ENCODE results near the gene JDP2. TPM values are rescaled to one million over a fixed set of nuclear protein-coding genes. Genes with fewer than 3 reads are reported as not detected.

JDP2 gene
- polyA plus RNA-seq, 1 of the 3 experiments (the other 2 are of a cell fraction) = 22.3 TPM

GRCh38 chr14:75459791-75460190 lies 32.0 kb downstream of the JDP2 start:
- Histone ChIP-seq H3K27ac (ENCODE audit: low read depth in 2 of 2, low read length in 1 of 2) (no peak overlapping the region), H3K27me3 (ENCODE audit: insufficient read depth) (no peaks in the 10 kb centered on the region), H4K20me1 (ENCODE audit: insufficient read depth) (peaks cover 79% of the 10 kb centered on the region), H3K79me2 (ENCODE audit: insufficient read depth) (peaks cover 16% of the 10 kb centered on the region; the same call in 1 of the 2 replicates), H3K9me3 (no peaks in the 10 kb centered on the region), H3F3A (replicated peaks; ENCODE audit: insufficient read depth) (no peaks in the 10 kb centered on the region), H2AFZ (ENCODE audit: low read depth) (no peak overlapping the region), H3K4me2 (no peak overlapping the region), H3K9ac (no peak overlapping the region), H3K4me1 (ENCODE audit: control insufficient read depth in 1 of 2, insufficient read depth in 2 of 2, low read depth in 1 of 2, low read length in 1 of 2) (peaks cover 0 to 31% of the 10 kb centered on the region in 2 experiments; a peak in 1 of 4 replicates), H3K9me2 (no peaks in the 10 kb centered on the region), H3K4me3 (ENCODE audit: low read depth in 2 of 2, low read length in 1 of 2) (no peak overlapping the region), H3K36me3 (replicated peaks in 1 of 2; ENCODE audit: control insufficient read depth in 1 of 2, insufficient read depth in 2 of 2, low read length in 1 of 2) (peaks cover 6 to 12% of the 10 kb centered on the region in 2 experiments)
- TF ChIP-seq SMC3 (IDR thresholded peaks at IDR 0.05; ENCODE audit: low read depth, low read length) (no peak), USF1 (IDR thresholded peaks at IDR 0.05; ENCODE audit: borderline replicate concordance, low read depth) (no peak), USF2 (IDR thresholded peaks at IDR 0.05; ENCODE audit: borderline replicate concordance, low read depth, low read length) (no peak), GABPA (IDR thresholded peaks at IDR 0.05; ENCODE audit: low read depth) (no peak), NFIC (IDR thresholded peaks at IDR 0.05; ENCODE audit: borderline replicate concordance) (no peak), RCOR1 (IDR thresholded peaks at IDR 0.05; ENCODE audit: low read length) (no peak), POLR2AphosphoS5 (IDR thresholded peaks at IDR 0.05; ENCODE audit: low read depth, low read length) (no peak)
- POLR2A ChIA-PET = no interaction called here
- CTCF ChIA-PET = interaction anchor here (1.7 to 2.0 kb wide), 2 partner anchors 29 to 152 kb away, joined by 7 read pairs; no protein-coding TSS in a partner anchor
- WGBS (ENCODE audit: low lambda C conversion rate) = 100% methylated on average over 1 of the region's 1 CpG
- DNase-seq = no peak

- H3K27ac ChIP-seq (ENCODE audit: low read depth in 2 of 2, low read length in 1 of 2) = no peak overlapping the region
- no peaks in the 10 kb centered on the region for H3K9me2 ChIP-seq
- ChIA-PET POLR2A (no interaction called here), CTCF (no interaction called here)
- 85% methylated on average over 6 of the region's 6 CpGs for WGBS (ENCODE audit: low lambda C conversion rate)
- H3K36me3 ChIP-seq (replicated peaks in 1 of 2; ENCODE audit: control insufficient read depth in 1 of 2, insufficient read depth in 2 of 2, low read length in 1 of 2) = peaks cover 6 to 12% of the 10 kb centered on the region in 2 experiments
- H3K4me3 ChIP-seq (ENCODE audit: low read depth in 2 of 2, low read length in 1 of 2) = no peak overlapping the region
- H3K27me3 ChIP-seq (ENCODE audit: insufficient read depth) = no peaks in the 10 kb centered on the region
- H3K9ac ChIP-seq = no peak overlapping the region
- TF ChIP-seq TEAD4 (IDR thresholded peaks at IDR 0.05; ENCODE audit: borderline replicate concordance, insufficient read depth) (no peak), CHD2 (IDR thresholded peaks at IDR 0.05; ENCODE audit: low read length, partially characterized antibody) (no peak), USF1 (IDR thresholded peaks at IDR 0.05; ENCODE audit: borderline replicate concordance, low read depth) (no peak), GABPA (IDR thresholded peaks at IDR 0.05; ENCODE audit: low read depth) (no peak), JUND (IDR thresholded peaks at IDR 0.05) (no peak), MEF2A (IDR thresholded peaks at IDR 0.05; ENCODE audit: borderline replicate concordance, low read depth) (no peak), NFIC (IDR thresholded peaks at IDR 0.05; ENCODE audit: borderline replicate concordance) (no peak), SMC3 (IDR thresholded peaks at IDR 0.05; ENCODE audit: low read depth, low read length) (no peak), PBX3 (IDR thresholded peaks at IDR 0.05) (no peak), USF2 (IDR thresholded peaks at IDR 0.05; ENCODE audit: borderline replicate concordance, low read depth, low read length) (no peak), YY1 (IDR thresholded peaks at IDR 0.05; ENCODE audit: low read depth) (no peak), IRF3 (IDR thresholded peaks at IDR 0.05; ENCODE audit: low read depth, low read length) (no peak), FOXM1 (IDR thresholded peaks at IDR 0.05; ENCODE audit: low read depth) (no peak), TAF1 (IDR thresholded peaks at IDR 0.05; ENCODE audit: borderline replicate concordance, low read depth, low read length) (no peak), EZH2phosphoT487 (IDR thresholded peaks at IDR 0.05; ENCODE audit: borderline replicate concordance, low read depth) (no peak), NRF1 (IDR thresholded peaks at IDR 0.05; ENCODE audit: low read depth, low read length) (no peak), FOSL2 (IDR thresholded peaks at IDR 0.05; ENCODE audit: borderline replicate concordance, low read depth) (no peak), MAX (IDR thresholded peaks at IDR 0.05; ENCODE audit: low read depth) (no peak)
- peaks cover 16% of the 10 kb centered on the region; the same call in 1 of the 2 replicates for H3K79me2 ChIP-seq (ENCODE audit: insufficient read depth)
- no peaks in the 10 kb centered on the region for H3K9me3 ChIP-seq
- H3K4me2 ChIP-seq = no peak overlapping the region
- no peak for DNase-seq
- no peaks in the 10 kb centered on the region for H3F3A ChIP-seq (replicated peaks; ENCODE audit: insufficient read depth)
- peaks cover 0 to 24% of the 10 kb centered on the region in 2 experiments; a peak in 1 of 4 replicates for H3K4me1 ChIP-seq (ENCODE audit: control insufficient read depth in 1 of 2, insufficient read depth in 2 of 2, low read depth in 1 of 2, low read length in 1 of 2)
- H4K20me1 ChIP-seq (ENCODE audit: insufficient read depth) = peaks cover 74% of the 10 kb centered on the region
- H2AFZ ChIP-seq (ENCODE audit: low read depth) = no peak overlapping the region
These were observed 32.6 kb downstream of the JDP2 start for GRCh38 chr14:75460394-75460793.

All from SK-N-SH (cell line).